Measurements from ENCODE around the gene EXOC3L1.

Gene EXOC3L1

GRCh38 chr16:67230809-67231660, 41.1 kb upstream of the EXOC3L1 start:
- TF ChIP-seq ZNF670 (tag by site-specific recombination; IDR thresholded peaks at IDR 0.05; ENCODE audit: low read depth), result no peak
- no peak for TF ChIP-seq ZNF610 (tag by site-specific recombination; IDR thresholded peaks at IDR 0.05; ENCODE audit: borderline replicate concordance)
- TF ChIP-seq ZBTB26 (tag by site-specific recombination; optimal IDR thresholded peaks at IDR 0.05), result no peak
- TF ChIP-seq ZNF521 (tag by site-specific recombination; IDR thresholded peaks at IDR 0.05), result no peak
- TF ChIP-seq ATF2 (tag by site-specific recombination; IDR thresholded peaks at IDR 0.05; ENCODE audit: low read depth), result no peak
- no peak for TF ChIP-seq ZNF366 (tag by site-specific recombination; conservative IDR thresholded peaks at IDR 0.05)
- no peak for TF ChIP-seq BCL6B (tag by site-specific recombination; IDR thresholded peaks at IDR 0.05)
- TF ChIP-seq ZNF221 (tag by site-specific recombination; IDR thresholded peaks at IDR 0.05; ENCODE audit: borderline replicate concordance), result no peak
- no peak for TF ChIP-seq ZNF571 (tag by site-specific recombination; IDR thresholded peaks at IDR 0.05)
- no peak for TF ChIP-seq PRDM4 (tag by site-specific recombination; IDR thresholded peaks at IDR 0.05)
- no peak for TF ChIP-seq ZNF843 (tag by site-specific recombination; IDR thresholded peaks at IDR 0.05)
- no peak for TF ChIP-seq ZNF174 (tag by site-specific recombination; IDR thresholded peaks at IDR 0.05)
- TF ChIP-seq ZNF24 (tag by site-specific recombination; IDR thresholded peaks at IDR 0.05), result no peak
- no peak for TF ChIP-seq ZNF621 (tag by site-specific recombination; IDR thresholded peaks at IDR 0.05)
- TF ChIP-seq SCRT2 (tag by site-specific recombination; IDR thresholded peaks at IDR 0.05), result no peak
- no peak for TF ChIP-seq ZBTB6 (tag by site-specific recombination; IDR thresholded peaks at IDR 0.05)
- H3K4me3 ChIP-seq (ENCODE audit: low read depth, low read length), result no peak overlapping the region
- no peaks in the 10 kb centered on the region for H3K9me3 ChIP-seq (ENCODE audit: control insufficient read depth, insufficient read depth, low read depth, low read length)
- H3K27ac ChIP-seq (ENCODE audit: extremely low read depth, low read depth, low read length), result no peak overlapping the region
- H3K36me3 ChIP-seq (ENCODE audit: control insufficient read depth in 2 of 2, insufficient read depth in 1 of 2, low read length in 2 of 2), result peaks cover 5 to 71% of the 10 kb centered on the region in 2 experiments; a peak in 2 of 3 replicates
- ChIA-PET CTCF (interaction anchor here (0.6 to 2.1 kb wide), 3 partner anchors 15 to 337 kb away, joined by 3 to 4 read pairs (median 3); no protein-coding TSS in a partner anchor), POLR2A (interaction anchor here (0.8 to 10.0 kb wide), 2 partner anchors 16 kb away, joined by 3 to 109 read pairs; partner anchors contain the start of genes FHOD1 and SLC9A5)
- no peaks in the 10 kb centered on the region for H3K4me1 ChIP-seq (ENCODE audit: control insufficient read depth, insufficient read depth, low read length)

Data from HEK293 (cell line).